HepG2 (cell line): ENCODE data around the gene MMP24OS. TPM values are rescaled to one million over a fixed set of nuclear protein-coding genes. Genes with fewer than 3 reads are reported as not detected.

Experiments used
- ARNT2 ChIP-seq: sonication (generic); formaldehyde crosslinking; IDR thresholded peaks from 2 replicates; pipeline ENCODE4 v1.8.0; 2022; ENCODE audit warnings: mild to moderate bottlenecking, low read depth, missing genetic modification reagents, moderate library complexity
- ASH2L ChIP-seq: fragments of 300-600, 200-600 bp; sonication (generic); IDR thresholded peaks from 2 replicates; pipeline ENCODE4 v1.7.0; 2017; ENCODE audit warnings: low read depth, mild to moderate bottlenecking, moderate library complexity, mixed read lengths, low read length; ENCODE audit not compliant: insufficient read length
- ESRRA ChIP-seq: sonication (generic); formaldehyde crosslinking; IDR thresholded peaks from 2 replicates; pipeline ENCODE4 v1.5.1; 2020; ENCODE audit warnings: mild to moderate bottlenecking, low read depth, missing genetic modification reagents
- IKZF1 ChIP-seq: fragments of 450-650 bp; IDR thresholded peaks from 2 replicates; pipeline ENCODE4 v1.7.1; 2016
- MAZ ChIP-seq, 2 experiments: sonication (generic) in 1 of 2; formaldehyde crosslinking in 1 of 2; IDR thresholded peaks; 2 replicates each; pipeline versions ENCODE4 v1.5.0 to v1.6.1; 2012 to 2020; ENCODE audit warnings: low read depth in 2 of 2, mild to moderate bottlenecking in 2 of 2, borderline replicate concordance in 1 of 2, improper control_type of control experiment in 1 of 2, low read length in 1 of 2, missing genetic modification reagents in 1 of 2, moderate library complexity in 1 of 2
- PAX8 ChIP-seq: sonication (generic); formaldehyde crosslinking; IDR thresholded peaks from 2 replicates; pipeline ENCODE4 v1.8.0; 2022; ENCODE audit warnings: mild to moderate bottlenecking, missing genetic modification reagents, borderline replicate concordance
- SIX4 ChIP-seq: sonication (generic); formaldehyde crosslinking; IDR thresholded peaks from 2 replicates; pipeline ENCODE4 v1.4.0; 2020; ENCODE audit warnings: missing genetic modification reagents
- SP140L ChIP-seq: sonication (generic); formaldehyde crosslinking; IDR thresholded peaks from 2 replicates; pipeline ENCODE4 v1.4.0; 2020; ENCODE audit warnings: missing genetic modification reagents, borderline replicate concordance
- ZBTB37 ChIP-seq: sonication (generic); formaldehyde crosslinking; IDR thresholded peaks from 2 replicates; pipeline ENCODE4 v1.4.0; 2020; ENCODE audit warnings: mild to moderate bottlenecking, missing genetic modification reagents
- ZBTB38 ChIP-seq: sonication (generic); formaldehyde crosslinking; IDR thresholded peaks from 2 replicates; pipeline ENCODE4 v1.5.1; 2020; ENCODE audit warnings: mild to moderate bottlenecking, missing genetic modification reagents
- ZBTB8A ChIP-seq: sonication (generic); formaldehyde crosslinking; IDR thresholded peaks from 2 replicates; pipeline ENCODE4 v1.4.0; 2020; ENCODE audit warnings: mild to moderate bottlenecking, low read depth, missing genetic modification reagents, borderline replicate concordance
- ZEB1 ChIP-seq: IDR thresholded peaks from 2 replicates; pipeline ENCODE4 v1.6.1; 2012; ENCODE audit warnings: mild to moderate bottlenecking, low read depth, inconsistent platforms; ENCODE audit not compliant: insufficient replicate concordance
- ZNF225 ChIP-seq: sonication (generic); formaldehyde crosslinking; IDR thresholded peaks from 2 replicates; pipeline ENCODE4 v1.4.0; 2020; ENCODE audit warnings: mild to moderate bottlenecking, missing genetic modification reagents
- ZNF572 ChIP-seq: sonication (generic); formaldehyde crosslinking; IDR thresholded peaks from 2 replicates; pipeline ENCODE4 v1.5.1; 2020; ENCODE audit warnings: mild to moderate bottlenecking, missing genetic modification reagents
- ZNF615 ChIP-seq: sonication (generic); formaldehyde crosslinking; IDR thresholded peaks from 2 replicates; pipeline ENCODE4 v1.5.0; 2020; ENCODE audit warnings: mild to moderate bottlenecking, missing genetic modification reagents, borderline replicate concordance
- ZSCAN30 ChIP-seq: sonication (generic); formaldehyde crosslinking; IDR thresholded peaks from 2 replicates; pipeline ENCODE4 v1.5.0; 2020; ENCODE audit warnings: mild to moderate bottlenecking, missing genetic modification reagents
- polyA plus RNA-seq, 8 experiments: library from polyadenylated mRNA; depleted of rRNA in 3 of 8; stranded (reverse) in 7 of 8; unstranded in 1 of 8; fragments of >200 nt; fragmentation: Illumina TruSeq in 4 of 8; extraction: Trizol in 4 of 8; gene quantifications; 2 replicates each; pipeline versions ENCODE4 v1.2.1 to v1.2.3, GENCODE V29; 2011 to 2016; ENCODE audit warnings: low read depth in 4 of 8, missing spikeins in 1 of 8, mixed read lengths in 1 of 8; ENCODE audit not compliant: insufficient read depth in 1 of 8
- total RNA-seq, 5 experiments: library from RNA; depleted of rRNA; stranded (reverse); fragments of >200 nt; fragmentation: Illumina TruSeq; extraction: Trizol; gene quantifications; 2 replicates each; pipeline ENCODE4 v1.2.3, GENCODE V29; 2016; ENCODE audit warnings: low read depth in 1 of 5
- TF ChIP-seq, protein P1 (sequence below): sonication (generic); formaldehyde crosslinking; IDR thresholded peaks from 2 replicates; pipeline ENCODE4 v1.4.0; 2020; ENCODE audit warnings: mild to moderate bottlenecking, missing genetic modification reagents
- TF ChIP-seq, protein P2 (sequence below): sonication (generic); formaldehyde crosslinking; IDR thresholded peaks from 2 replicates; pipeline ENCODE4 v1.4.0; 2020; ENCODE audit warnings: missing genetic modification reagents

MMP24OS gene
- total and polyA plus RNA-seq, 2 of the 13 experiments (the other 11 are each of a cell fraction or from before 2014, with no cell fraction given) = 6.0 to 8.5 TPM

DNA sequence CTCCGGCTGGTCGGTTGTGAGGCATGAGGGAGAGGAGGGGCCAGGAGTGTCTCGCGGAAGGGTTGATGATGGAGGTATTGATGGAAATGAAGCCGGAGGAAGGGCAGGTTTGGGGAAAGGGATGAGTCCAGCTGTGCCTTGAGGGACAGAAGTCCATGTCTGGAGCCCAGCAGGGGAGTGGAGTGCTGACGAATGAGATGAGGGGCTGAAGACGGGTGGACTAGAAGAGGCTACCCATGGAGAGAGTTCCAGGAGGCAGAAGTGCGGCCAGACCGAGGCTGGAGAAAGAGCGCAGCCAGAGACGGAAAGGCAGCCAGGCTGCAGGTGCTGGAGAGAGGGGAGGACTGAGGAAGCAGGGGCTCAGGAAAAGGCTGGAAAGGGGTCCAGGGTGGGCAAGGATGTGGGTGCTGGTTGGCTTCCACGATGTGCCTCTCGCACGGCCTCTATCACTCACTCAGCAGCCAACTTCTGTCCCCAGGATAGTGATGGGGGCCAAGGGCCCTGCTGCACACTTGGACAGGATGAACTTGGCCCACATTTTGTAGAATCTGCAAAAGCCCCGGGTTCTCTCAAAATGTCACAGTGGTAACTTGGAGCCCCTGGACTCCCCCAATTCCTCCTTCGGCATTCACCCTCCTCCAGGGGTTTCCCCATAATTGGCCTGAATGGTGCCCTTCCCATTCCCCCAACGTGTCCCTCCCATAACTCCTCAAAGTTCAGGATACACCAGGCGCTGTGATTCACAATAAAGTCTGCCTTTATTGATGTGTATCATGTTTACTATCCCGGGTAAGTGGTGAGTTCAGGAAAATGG, 7.3 kb upstream of the MMP24OS start (continued):
- TF ChIP-seq, protein P1, sequence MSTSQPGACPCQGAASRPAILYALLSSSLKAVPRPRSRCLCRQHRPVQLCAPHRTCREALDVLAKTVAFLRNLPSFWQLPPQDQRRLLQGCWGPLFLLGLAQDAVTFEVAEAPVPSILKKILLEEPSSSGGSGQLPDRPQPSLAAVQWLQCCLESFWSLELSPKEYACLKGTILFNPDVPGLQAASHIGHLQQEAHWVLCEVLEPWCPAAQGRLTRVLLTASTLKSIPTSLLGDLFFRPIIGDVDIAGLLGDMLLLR (CRISPR knock-in tag) = peak; percentile 13; the same call in 1 of the 2 replicates
- TF ChIP-seq ESRRA (CRISPR knock-in tag) (0 out of 2 replicates have a peak, but pooled peaks have one; percentile 33), ARNT2 (CRISPR knock-in tag) (no peak), ZEB1 (no peak), ZBTB37 (CRISPR knock-in tag) (no peak), ZNF615 (CRISPR knock-in tag) (peak; percentile 18), ZBTB8A (CRISPR knock-in tag) (no peak), ASH2L (peak; percentile 8), MAZ (IDR thresholded peaks at IDR 0.05; ENCODE audit: borderline replicate concordance, low read depth, low read length) (no peak), MAZ (CRISPR knock-in tag; IDR thresholded peaks at IDR 0.05; ENCODE audit: low read depth) (no peak), ZNF225 (no peak), SIX4 (CRISPR knock-in tag) (no peak; the same call in 1 of the 2 replicates), IKZF1 (peak; percentile 69; the same call in 1 of the 2 replicates), ZSCAN30 (no peak), SP140L (no peak), ZNF572 (CRISPR knock-in tag) (no peak), ZBTB38 (CRISPR knock-in tag) (no peak), PAX8 (no peak)
- TF ChIP-seq, protein P2, sequence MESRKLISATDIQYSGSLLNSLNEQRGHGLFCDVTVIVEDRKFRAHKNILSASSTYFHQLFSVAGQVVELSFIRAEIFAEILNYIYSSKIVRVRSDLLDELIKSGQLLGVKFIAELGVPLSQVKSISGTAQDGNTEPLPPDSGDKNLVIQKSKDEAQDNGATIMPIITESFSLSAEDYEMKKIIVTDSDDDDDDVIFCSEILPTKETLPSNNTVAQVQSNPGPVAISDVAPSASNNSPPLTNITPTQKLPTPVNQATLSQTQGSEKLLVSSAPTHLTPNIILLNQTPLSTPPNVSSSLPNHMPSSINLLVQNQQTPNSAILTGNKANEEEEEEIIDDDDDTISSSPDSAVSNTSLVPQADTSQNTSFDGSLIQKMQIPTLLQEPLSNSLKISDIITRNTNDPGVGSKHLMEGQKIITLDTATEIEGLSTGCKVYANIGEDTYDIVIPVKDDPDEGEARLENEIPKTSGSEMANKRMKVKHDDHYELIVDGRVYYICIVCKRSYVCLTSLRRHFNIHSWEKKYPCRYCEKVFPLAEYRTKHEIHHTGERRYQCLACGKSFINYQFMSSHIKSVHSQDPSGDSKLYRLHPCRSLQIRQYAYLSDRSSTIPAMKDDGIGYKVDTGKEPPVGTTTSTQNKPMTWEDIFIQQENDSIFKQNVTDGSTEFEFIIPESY (CRISPR knock-in tag) = no peak; the same call in 1 of the 2 replicates
